ENCODE measurements around the gene ZNF142.
"Not testable (repeated sequence)": the region's sequence is repeated elsewhere in the genome, so short reads cannot be mapped to it uniquely, and the experiment has no call there.

ZNF142 gene, protein sequence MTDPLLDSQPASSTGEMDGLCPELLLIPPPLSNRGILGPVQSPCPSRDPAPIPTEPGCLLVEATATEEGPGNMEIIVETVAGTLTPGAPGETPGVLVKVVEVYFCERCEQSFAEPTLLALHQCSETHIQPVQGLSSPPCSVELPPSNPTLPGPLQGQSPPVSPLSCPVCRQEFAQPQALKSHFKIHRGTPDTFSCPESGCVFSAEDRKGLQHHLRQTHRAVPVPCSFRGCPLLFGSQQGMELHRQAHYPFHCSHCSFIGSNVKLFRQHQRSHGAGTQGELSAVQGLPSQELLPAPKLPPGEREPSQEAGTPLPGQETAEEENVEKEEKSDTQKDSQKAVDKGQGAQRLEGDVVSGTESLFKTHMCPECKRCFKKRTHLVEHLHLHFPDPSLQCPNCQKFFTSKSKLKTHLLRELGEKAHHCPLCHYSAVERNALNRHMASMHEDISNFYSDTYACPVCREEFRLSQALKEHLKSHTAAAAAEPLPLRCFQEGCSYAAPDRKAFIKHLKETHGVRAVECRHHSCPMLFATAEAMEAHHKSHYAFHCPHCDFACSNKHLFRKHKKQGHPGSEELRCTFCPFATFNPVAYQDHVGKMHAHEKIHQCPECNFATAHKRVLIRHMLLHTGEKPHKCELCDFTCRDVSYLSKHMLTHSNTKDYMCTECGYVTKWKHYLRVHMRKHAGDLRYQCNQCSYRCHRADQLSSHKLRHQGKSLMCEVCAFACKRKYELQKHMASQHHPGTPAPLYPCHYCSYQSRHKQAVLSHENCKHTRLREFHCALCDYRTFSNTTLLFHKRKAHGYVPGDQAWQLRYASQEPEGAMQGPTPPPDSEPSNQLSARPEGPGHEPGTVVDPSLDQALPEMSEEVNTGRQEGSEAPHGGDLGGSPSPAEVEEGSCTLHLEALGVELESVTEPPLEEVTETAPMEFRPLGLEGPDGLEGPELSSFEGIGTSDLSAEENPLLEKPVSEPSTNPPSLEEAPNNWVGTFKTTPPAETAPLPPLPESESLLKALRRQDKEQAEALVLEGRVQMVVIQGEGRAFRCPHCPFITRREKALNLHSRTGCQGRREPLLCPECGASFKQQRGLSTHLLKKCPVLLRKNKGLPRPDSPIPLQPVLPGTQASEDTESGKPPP (N-terminal part only)

DNA sequence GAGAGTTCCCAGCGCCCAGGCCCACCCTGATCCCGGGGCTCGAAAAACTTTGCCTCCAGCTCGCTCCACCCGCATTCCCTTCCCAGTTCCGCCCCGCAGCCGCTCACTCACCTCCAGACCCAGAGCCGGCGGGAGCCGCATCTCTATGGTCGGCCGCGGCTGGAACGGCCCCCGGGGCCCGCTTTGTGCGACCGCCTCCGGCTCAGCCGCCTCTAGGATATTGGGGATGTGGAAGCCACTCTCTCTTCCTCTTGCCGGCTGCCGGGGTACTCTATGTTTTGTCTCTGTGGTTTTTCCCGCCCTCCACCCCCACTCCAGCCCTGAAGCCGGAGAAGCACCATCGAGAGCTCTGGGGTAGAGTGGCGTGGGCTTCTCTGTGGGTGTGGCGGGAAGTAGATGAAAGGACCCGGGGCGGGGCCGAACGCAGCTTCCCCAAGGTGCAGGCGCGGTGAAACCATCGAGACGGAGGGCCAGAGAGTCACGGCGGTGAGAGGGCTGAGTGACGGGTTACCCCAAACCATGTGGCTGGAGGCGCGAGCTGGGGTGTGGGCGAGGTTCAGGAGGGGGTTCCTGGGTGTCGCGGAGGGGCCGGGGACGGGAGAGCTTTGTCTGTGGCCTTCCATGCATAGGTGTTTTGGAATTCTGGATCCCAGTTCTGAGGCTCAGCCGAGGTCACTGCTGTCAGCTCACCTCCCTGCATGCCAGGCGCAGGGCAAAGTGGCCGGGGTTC is at the start of gene ZNF142, which contains the start of gene BCS1L:
Gene ZNF142, minus strand, starts transcription at position 366 of the 730 bp plus-strand sequence. CDS start 3,194 bp downstream, outside the sequence.
Gene BCS1L, plus strand, starts transcription at position 426 of the 730 bp plus-strand sequence. CDS start 1,305 bp downstream, outside the sequence.
- DNase-seq (ENCODE audit: low read depth) = peak; percentile 90

DNA sequence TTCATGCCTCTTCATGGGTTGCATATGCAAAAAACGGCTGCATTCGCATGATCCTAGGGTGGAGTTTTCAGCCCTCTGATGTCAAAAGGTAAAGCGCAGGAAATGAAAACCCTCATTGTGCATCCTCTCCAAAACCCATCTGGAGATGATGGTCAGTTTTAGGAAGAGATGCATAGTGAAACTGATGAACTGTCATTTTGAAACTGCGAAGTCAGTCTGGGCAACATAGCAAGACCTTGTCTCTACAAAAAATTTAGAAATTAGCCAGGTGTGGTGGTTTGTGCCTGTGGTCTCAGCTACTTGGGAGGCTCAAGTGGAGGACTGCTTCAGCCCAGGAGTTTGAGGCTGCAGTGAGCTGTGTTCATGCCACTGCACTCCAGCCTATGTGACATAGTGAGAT is 48.7 kb upstream of the ZNF142 start:
- DNase-seq (ENCODE audit: low read depth) = no peak

DNA sequence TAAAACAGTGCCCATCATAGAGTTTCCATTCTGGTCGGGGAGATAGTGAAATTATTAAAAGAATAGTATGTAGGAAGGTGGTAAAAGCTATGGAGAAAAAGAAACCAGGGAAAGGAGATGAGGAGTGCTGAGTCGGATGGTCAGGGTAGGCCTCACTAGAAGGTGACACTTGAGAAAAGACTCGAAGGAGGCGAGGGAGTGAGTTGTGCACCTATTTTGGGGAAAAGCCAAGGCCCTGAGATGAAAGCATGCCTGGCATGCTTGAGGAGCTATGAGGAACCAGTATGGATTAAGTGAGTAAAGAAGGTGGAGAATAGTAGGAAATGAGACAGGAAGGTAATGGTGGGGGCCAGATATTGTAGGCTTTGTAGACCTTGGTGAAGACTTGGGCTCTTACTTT is 43.9 kb upstream of the ZNF142 start:
- no peak for DNase-seq (ENCODE audit: low read depth)

DNA sequence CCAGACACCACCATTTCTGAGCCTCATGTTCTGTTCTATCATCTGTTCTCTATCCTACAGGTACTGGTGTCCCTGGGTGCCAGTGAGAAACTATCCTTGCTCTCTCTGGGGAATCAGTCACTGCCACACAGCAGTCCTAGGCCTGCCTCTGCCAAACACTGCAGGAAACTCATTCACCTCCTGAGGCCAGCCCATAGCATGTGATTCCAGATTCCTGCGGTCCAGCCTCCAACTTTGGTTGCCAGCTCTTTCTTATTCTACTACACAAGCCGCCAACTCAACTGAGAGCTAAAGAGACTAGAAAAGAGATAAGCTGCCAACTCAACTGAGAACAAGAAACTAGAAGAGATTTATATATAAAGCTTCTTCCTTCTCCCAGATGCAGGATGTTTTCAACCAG is 42.4 kb upstream of the ZNF142 start:
- DNase-seq (ENCODE audit: low read depth) = no peak

DNA sequence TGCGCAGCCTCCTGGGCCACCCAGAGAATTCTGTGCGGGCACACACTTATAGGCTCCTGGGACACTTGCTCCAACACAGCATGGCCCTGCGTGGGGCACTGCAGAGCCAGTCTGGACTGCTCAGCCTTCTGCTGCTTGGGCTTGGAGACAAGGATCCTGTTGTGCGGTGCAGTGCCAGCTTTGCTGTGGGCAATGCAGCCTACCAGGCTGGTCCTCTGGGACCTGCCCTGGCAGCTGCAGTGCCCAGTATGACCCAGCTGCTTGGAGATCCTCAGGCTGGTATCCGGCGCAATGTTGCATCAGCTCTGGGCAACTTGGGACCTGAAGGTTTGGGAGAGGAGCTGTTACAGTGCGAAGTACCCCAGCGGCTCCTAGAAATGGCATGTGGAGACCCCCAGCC is 39.5 kb upstream of the ZNF142 start:
- no peak for DNase-seq (ENCODE audit: low read depth)

DNA sequence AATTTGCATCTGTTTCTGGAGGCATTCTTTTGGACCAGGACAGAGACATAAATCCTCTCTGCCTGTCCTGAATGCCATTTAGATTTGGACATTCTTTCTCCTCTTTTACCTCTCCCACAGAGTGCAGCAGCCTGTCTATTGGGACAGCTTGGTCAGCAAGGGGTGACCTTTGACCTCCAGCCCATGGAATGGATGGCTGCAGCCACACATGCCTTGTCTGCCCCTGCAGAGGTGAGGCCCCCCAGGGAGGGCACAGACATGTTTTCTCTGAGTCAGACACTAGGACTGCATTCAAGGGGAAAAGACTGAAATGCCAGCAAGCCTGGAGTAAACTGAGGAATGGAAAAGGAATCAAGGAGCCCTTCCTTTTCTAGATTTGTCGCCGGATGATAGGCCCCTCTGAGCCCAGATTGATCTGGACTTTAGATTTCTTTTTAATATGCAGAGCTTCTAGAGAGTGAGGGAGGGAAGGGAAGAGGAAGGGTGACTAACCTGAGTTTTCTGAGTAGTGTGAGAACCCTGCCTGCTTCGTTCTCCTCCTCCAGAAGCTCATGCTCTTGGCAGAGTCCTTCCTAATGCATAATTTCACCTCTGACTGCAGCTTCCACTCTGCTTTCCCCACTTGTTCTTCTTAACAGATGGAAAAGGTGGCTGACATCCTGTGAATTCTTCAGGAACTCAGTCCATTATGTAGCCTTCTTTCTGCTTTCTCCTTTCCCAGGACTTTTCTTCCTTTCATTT is 35.2 kb upstream of the ZNF142 start:
- no peak for DNase-seq (ENCODE audit: low read depth)

DNA sequence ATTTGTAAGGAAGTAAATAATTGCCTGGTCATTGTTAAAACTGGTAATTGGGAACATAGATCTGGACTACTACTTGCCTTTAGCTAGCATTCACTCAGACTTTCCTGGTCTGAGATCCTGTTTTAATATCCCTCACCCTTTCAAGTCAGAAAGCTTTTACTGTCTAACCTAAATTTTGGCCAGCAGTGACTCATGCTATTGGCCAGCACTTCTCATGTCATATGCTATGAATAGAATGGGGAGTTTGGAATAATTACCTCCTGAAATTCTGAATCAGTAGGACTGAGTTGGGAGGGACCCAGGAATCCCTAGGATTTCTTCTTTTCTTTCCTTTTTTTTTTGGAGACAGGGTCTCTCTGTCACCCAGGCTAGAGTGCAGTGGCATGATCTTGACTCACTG is 31.8 kb upstream of the ZNF142 start:
- no peak for DNase-seq (ENCODE audit: low read depth)

DNA sequence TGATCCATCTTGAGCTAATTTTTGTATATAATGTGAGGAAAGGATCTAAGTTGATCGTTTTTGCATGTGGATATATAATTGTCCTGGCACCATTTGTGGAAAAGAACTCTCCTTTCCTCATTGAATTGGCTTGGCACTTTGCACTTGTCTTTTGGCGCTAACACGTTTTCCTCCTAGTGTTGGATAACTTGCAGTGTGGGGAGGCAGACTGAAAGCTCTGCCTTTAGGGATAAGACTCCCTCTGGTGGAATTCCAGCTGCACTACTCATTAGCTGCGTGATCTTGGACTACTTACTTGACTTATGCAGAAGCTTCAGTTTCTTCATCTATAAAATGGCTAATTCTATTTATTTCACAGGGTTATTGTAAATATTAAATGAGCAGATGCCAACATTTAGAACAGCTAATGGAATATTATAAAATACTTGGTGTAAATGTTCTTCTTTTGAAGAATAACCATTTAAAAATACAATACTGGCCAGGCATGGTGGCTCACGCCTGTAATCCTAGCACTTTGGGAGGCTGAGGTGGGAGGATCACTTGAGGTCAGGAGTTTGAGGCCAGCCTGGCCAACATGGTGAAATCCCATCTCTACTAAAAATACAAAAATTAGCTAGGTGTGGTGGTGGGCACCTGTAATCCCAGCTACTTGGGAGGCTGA is 28.1 kb upstream of the ZNF142 start:
- not testable (repeated sequence) for DNase-seq (ENCODE audit: low read depth)

DNA sequence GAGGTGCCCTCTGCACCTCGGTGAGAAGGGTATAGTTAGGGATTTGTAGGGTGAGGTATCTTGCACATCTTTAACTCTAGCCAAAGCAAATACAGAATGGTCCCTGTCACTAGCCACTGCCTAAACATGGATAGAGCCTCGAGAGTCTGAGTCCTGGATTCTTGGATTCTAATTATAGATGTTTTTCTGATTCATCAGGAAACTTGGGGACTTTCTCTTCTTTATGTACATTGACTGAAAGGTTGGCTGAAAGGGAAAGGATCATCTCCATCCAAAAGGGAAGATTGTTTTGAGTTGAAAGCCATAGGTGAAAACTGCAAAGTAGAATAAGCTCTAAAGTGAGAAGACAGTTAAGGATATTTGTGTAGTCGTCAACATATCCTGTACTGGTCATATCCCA is 20.6 kb upstream of the ZNF142 start:
- no peak for DNase-seq (ENCODE audit: low read depth)

DNA sequence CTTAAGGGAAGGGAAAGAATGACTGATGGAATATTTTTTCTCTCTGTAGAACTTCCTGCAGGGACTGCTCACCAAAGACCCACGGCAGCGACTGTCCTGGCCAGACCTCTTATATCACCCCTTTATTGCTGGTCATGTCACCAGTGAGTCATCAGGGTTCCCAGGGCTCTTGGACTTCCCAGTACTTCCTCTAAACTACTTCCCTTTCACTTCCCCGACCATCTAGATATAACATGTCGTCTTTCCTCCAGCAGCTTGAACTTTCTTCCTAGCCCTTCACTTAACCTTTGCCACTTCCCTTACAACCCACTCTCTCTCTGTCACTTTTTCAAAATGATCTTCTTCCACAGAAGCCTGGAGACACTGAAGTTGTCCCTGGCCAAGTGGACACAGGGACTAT is 19.7 kb upstream of the ZNF142 start:
- DNase-seq (ENCODE audit: low read depth) = no peak

DNA sequence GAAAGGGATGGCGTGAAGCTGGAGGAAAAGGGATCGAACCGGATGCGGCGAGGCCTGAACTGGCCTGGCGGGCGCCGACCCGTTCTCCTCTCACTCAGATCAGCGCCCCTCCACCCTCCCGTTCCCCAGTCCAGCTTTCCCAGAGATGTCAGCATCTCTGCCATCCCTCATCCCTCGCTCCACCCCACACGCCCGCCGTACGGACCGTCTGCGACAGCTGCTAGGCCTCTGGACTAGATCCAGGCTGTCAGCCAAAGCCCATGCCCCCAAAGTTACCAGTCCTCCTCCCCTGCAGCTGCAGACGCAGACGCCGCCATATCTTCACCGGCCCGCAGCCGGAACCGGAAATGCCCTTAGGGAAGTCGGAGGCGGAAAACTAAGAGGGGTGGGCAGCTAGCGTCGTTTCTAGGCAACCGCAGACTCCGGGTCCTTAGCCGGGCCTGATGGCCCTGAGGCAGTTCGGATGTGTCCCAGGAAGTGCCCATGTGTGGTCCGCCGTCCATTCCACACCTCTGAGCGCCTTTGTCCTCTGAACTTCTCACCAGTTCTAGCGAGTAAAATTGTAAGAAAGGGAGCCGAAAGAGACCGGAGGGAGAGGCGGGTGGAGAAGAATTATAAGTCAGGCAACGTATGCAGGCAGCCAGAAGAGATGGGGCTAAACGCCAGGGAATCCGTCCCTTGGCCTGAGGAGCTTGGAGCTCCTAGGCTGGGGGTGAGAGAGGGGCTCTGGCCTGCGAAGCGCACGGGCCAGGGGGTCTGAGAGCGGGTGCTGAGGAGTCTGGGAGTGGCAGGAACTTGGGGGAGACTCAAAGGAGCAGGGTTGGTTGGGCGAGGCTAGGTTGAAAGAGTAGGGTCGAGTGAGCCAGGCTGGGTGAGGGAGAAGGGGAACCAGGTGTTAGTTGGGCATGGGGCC is 12.5 kb upstream of the ZNF142 start, which contains the start of the genes RNF25 and STK36:
Gene RNF25, minus strand, starts transcription at position 349 of the 913 bp plus-strand sequence. Its CDS starts 32 bp downstream, at position 317.
Gene STK36, plus strand, starts transcription at position 433 of the 913 bp plus-strand sequence. CDS start 744 bp downstream, outside the sequence.
- DNase-seq (ENCODE audit: low read depth) = peak; percentile 56

DNA sequence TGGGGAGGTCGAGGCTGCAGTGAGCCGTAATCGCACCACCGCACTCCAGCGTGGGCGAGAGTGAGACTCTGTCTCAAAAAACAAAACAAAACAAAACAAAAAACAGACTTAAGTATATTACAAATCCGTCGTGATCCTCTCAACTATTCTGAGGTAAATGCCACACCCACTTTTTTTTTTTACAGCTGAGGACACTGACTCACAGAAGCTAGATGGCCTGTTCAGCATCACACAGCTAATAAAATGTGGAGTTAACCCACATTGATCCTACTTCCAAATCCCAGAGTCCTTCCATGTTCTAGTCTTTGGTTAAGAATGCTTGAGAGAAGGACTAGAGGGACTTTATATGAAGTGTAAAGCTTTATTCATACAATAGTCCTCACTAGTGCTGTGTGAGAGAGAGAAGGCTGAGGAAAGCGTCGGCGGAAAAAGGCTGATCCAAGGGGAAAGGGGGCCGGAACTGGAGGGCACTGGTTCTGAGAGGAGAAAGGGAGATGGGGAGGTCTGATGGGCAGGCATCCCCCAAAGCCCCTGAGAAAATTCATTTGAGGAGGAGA is 11.8 kb upstream of the ZNF142 start:
- DNase-seq (ENCODE audit: low read depth) = no peak

DNA sequence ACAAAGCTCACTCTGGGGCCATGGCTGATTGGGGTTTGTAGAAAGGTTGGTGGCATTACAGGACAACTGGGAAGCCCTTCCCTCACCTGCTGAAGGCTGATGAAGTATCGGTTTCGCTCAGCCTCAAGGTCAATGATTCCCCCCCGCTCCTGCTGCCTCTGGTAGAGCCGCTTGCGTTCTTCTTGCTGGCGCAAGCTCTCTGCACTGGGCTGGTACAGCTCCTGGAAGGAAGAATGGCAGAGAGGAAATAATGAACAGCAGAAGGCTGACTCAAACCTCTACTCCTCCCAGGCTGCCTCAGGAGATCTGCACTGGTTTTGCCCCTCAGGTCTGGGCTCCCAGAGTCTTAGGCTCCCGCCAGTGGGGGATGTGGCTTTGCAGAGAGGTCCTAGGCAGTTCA is 5.2 kb upstream of the ZNF142 start:
- DNase-seq (ENCODE audit: low read depth) = no peak

DNA sequence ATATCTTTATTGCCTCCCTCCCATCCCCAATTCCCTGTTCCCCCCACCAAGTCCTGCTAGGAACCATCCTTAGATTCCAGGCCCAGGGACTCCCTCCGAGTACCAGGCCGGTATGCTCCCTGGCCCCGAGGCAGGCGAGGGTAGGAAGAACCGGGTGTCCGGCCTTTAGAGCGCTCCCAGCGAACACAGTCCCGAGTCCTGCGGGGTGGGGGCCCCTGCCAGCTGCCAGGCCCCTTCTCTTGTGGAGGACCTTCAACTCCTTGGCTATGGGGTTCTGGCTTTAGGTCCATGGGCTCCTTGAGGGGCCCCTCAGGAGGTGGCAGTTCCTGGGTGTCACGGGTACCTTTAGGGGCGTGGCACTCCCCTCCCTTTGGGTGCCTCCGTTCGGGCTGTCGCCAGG is 4.5 kb upstream of the ZNF142 start:
- DNase-seq (ENCODE audit: low read depth) = no peak

DNA sequence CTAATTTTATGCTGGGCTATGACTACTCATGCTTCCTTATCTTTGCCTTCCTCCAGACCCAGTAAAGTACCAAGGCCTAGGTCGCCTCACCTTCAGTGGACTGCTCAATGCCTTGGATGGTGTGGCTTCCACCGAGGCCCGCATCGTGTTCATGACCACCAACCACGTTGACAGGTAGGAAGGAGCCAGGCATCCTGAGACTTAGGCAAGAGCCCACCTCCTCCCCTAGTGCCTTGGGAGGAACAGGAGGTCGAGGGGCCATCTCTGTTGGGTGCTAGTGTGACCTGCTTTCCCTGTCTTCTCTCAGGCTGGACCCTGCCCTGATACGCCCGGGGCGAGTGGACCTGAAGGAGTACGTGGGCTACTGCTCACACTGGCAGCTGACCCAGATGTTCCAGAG is 3.4 kb upstream of the ZNF142 start:
- DNase-seq (ENCODE audit: low read depth) = no peak

DNA sequence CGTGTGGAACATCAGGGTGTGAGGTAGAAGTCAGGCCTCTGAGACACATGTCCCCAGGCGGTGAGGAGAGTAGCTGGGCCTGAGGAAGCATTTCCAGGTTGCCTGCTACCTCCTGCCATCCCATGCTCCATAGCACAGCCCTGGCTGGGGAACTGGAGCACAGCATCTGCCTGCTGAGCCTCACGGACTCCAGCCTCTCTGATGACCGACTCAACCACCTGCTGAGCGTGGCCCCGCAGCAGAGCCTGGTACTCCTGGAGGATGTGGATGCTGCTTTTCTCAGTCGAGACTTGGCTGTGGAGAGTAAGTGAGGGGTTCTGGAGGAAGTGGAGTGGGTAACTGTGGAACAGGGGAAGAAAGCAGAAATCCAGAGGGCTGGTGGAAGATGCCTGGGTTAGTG is 3.0 kb upstream of the ZNF142 start:
- no peak for DNase-seq (ENCODE audit: low read depth)

DNA sequence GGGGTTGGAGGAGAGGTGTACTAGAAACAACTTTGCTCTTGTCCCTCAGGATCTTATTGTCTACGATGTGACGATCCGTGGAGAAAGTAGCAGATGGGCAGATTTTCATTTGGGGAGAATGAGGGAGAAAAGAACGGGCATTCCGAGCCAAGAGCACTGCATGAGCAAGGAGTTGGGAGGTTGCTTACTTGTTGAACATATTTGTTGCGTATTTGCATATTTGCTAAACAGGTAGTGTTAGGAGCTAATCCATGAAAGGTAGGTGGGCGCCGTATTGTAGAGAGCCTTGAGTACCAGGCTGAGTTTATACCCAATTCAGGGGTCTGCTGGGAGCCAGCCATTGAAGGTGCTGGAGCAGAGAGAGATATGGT is 550 bp upstream of the ZNF142 start:
- no peak for DNase-seq (ENCODE audit: low read depth)

DNA sequence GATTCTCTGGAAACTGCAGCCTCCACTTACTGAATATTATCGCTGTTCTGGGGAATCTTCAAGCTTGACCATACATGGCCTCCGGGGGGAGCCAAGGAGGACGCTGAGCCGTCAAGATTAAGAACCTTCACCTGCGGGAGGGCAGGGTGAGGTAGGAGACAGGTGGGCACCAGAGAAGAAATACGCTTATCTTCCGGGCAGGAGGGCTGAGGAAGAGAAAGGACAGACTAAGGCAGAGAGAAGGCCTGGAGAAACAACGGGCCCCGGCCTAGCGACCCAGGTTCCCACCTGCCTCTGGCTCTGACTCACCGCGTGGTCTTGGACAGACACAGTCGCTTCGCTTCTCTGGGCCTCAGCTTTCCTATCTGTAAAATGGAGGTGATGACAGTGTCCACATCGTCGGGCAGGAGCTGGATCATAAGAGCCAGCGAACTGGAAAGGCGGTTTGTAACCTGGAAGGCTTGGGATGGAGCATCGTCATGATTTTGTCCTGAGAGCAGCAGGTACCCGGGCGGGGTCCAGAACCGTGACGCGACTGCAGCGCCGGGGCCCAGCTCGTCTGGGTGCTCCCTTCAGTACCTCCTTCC is 659 bp downstream of the ZNF142 start:
- peak; percentile 10 for DNase-seq (ENCODE audit: low read depth)
